HG02678 (cell line): ENCODE measurements around the gene USP49.

ENCODE experiments used
- ATAC-seq: cut with Tn5 transposase; IDR thresholded peaks from one replicate; pipeline ENCODE4 v1.9.1; 2021; ENCODE audit warnings: mild to moderate bottlenecking, moderate library complexity; ENCODE audit not compliant: unreplicated experiment

Gene USP49

DNA sequence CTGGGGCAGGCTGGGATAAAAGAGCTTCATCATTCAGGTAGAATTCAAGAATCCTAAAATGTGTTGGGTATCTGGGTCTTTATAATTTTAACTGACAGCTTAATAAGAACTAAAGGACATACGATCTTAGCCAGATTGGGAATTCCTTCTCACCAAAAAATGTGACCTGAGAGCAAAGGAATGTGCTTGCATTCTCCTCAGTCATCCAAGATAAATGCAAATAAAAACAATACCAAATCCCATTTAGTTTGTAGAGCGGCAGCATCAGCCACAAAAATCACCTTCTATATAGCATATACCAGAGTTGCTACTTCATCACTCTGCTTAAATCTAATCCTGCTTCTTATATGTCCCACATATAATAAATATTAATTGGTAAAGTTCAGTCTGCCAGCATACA, 16.9 kb downstream of the USP49 start:
- ATAC-seq = no peak

- no peak for ATAC-seq
Measured at GRCh38 chr6:41877051-41877680, 18.0 kb downstream of the USP49 start.

GRCh38 chr6:41874741-41875140, 20.4 kb downstream of the USP49 start:
- ATAC-seq = no peak

- no peak for ATAC-seq
Measured at GRCh38 chr6:41872147-41872546, 23.0 kb downstream of the USP49 start.

- ATAC-seq = no peak
Measured at GRCh38 chr6:41871691-41872090, 23.5 kb downstream of the USP49 start.

GRCh38 chr6:41859356-41859755, 35.8 kb downstream of the USP49 start:
- ATAC-seq = no peak

DNA sequence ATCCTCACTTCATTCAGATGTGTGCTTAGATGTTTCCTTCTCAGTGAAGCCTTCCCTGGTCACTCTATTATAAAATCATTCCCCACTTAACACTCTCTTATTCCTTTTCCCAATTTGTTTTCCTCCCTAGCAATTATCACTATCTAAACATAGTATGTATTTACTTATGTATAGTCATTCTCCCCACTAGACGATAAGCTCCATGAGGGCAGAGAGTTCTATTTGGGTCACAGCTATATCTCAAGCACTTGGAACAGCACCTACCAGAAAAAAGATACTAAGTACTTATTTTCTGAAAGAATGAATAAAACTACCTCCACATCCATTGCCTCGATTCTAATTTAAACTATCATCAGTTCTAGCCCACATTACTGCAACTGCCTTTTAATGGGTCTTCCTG, 36.5 kb downstream of the USP49 start:
- ATAC-seq = no peak

DNA sequence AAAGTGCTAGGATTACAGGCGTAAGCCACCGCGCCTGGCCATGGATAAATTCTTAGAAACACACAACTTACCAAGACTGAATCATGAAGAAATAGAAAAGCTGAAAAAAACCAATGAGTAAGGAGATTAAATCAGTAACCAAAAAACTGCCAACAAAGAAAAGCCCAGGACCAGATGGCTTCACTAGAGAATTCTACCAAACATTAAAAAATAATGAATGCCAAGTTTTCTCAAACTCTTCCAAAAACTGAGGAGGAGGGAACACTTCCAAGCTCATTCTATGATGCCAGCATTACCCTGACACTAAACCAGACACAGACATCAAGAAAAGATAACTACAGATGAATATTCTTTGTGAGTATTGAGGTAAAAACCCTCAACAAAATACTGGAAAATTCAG, 44.3 kb downstream of the USP49 start:
- no peak for ATAC-seq

DNA sequence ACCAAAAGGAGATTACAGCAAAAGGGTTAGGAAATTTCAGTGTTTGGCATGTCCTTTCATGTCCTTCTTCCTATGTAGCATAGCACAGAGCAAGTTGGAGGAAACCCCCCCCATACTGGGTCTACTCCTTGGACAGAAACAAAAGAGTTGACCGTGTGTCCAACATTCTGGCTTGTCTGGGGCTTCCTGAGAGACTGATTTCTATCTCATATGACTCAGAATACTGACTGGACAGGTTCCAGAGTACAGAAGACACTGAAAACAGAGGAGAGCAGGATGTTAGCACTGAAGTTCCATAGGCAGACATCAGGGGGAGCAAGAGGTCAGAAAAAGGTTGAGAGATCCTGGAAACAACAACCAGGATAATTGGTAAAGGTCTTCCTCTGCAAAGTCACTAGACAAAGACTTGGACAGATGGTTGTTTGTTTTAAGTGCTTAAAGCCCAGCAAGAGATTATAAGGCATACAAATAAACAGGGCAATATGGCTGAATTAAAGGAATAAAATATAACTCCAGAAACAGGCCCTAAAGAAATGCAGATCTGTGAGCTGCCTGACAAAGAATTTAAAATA, 48.4 kb downstream of the USP49 start:
- no peak for ATAC-seq

GRCh38 chr6:41843178-41843577, 52.0 kb downstream of the USP49 start:
- no peak for ATAC-seq

- no peak for ATAC-seq
Measured at GRCh38 chr6:41840326-41840725, 54.8 kb downstream of the USP49 start.

GRCh38 chr6:41836660-41837052, 58.5 kb downstream of the USP49 start:
- no peak for ATAC-seq

- ATAC-seq = no peak
Measured at GRCh38 chr6:41836022-41836659, 59.0 kb downstream of the USP49 start.

- no peak for ATAC-seq
Measured at GRCh38 chr6:41832263-41832662, 62.9 kb downstream of the USP49 start.

DNA sequence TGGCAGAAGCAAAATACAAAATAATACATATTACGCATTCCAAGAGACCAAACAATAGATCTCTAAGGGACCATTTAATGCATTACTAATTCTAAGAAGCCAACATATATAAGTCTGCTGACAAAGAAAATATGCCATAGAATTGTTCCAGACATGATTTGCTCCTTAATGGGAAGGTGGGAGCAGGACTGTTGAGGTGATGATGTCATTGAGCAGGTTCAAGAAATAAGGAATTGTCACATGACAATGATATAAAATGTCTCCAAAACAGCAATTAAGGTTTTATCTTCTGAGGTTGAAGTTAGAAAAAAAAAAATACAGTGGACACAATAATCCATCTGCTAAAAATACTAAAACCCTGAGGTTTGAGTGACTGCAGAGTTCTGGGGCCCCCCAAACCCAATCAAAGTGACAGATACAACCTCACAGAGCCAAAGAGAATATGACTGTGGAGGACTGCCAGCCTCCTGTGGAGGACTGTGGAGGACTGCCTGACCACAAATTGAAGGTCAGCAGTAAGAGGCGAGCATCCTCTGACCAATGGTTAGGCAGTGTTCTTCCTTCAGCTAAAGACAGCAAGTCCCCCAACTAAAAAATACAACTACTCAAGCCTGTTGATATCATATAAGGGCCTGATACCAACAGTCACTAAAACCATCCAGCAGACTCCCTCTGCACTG, 68.7 kb downstream of the USP49 start:
- no peak for ATAC-seq

DNA sequence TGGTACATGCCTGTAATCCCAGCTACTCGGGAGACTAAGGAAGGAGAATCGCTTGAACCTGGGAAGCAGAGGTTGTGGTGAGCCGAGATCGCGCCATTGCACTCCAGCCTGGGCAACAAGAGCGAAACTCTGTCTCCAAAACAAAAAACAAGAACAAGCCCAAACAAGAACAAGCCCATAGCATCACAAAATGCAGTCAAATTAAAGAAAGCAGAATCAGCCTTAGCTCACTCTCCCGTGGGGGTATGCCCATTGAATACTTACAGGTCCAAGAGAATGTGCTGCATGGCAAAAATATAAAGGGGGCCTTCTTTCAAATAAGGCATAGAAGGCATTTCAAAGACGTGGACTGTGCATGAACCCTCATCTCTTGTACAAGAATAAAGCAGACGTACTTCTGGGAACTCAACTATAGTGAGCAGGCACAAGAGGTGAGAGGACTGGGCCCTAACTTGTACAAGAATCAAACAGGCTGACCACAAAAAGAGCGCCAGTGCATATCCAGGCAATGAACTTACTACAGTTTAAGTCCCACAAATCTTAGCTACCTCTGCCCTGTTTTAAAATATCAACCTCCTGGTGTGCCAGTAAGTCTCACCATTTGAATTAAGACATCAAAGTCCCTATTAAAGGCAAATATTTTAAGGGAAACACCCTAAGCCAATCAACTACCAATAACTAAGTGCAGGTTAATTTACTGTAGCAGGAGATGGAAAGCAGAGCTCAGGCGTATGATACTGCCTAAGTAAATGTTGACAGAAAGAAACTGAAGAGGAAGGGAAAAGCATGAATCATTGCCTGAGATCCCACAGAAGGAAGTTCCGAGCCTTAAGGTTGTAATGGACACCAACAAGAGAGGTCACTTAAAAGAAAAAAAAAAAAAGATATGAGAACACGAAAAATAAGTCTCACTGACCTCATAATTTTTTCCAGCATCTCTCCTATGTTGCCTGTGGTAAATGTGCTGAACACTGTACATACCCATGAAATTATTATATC, 70.3 kb downstream of the USP49 start:
- no peak for ATAC-seq

DNA sequence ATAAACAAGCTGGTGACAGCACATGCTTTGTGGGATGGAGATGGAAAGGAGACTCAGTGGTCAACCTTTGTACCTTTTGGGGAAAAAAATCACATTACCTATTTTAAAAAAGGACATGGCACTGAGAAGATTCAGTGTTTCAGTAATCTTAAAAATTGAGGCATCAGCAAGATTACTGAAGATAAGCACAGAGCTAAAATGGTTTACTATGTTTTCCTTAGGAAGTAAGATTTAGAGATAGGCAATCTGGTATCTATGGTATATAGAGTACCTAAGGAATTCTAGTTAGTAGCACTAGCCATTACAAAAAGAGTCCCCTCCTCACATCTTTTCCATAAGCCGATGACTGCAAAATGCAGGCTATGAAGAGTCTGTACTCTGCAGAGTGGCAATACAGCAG, 72.0 kb downstream of the USP49 start:
- no peak for ATAC-seq

DNA sequence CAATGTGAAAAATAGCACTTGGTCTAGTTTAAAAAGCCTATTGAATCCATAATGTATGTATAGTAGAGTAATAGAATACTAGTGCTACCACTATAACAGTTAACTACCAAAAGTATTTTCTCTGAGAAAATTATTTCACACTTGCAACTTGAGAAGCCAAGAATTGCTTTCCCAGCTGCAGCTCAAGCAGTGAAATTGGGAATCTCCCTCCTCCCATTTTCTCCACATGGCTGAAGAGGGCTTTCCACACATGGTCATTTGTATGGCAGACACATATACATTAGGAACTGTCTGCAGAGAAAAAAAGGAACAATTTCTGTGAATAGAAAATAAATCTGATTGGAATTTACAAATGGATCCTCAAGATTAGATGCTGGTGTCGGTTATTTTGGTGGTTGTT, 73.2 kb downstream of the USP49 start:
- ATAC-seq = no peak

GRCh38 chr6:41821266-41821665, 73.9 kb downstream of the USP49 start:
- no peak for ATAC-seq

GRCh38 chr6:41818271-41819054, 76.7 kb downstream of the USP49 start:
- no peak for ATAC-seq
